Effector memory CD8-positive, alpha-beta T cell (primary cell): ENCODE data around the gene SOHLH1.

ENCODE experiments used
- ATAC-seq: fragments of 150-1000 bp; cut with Tn5 transposase; replicated peaks from 2 replicates; pipeline ENCODE4 v1.10.0; 2021; ENCODE audit warnings: mild to moderate bottlenecking, moderate library complexity
- DNase-seq, 3 experiments: peaks; one replicate each; pipeline ENCODE4 v3.0.0; 2021
- H3K27ac Mint-ChIP-seq, 2 donors: one replicate each; pipeline ENCODE4 v1.8.0; 2022; ENCODE audit warnings: mild to moderate bottlenecking in 2 of 2, mixed read lengths in 2 of 2, moderate library complexity in 2 of 2
- H3K27me3 Mint-ChIP-seq, 2 donors: one replicate each; pipeline ENCODE4 v1.8.0; 2022; ENCODE audit warnings: mixed read lengths in 2 of 2
- H3K36me3 Mint-ChIP-seq: one replicate; pipeline ENCODE4 v1.8.0; 2022; ENCODE audit warnings: mild to moderate bottlenecking, moderate library complexity, mixed read lengths; ENCODE audit not compliant: insufficient read depth
- H3K4me1 Mint-ChIP-seq, 2 donors: one replicate each; pipeline ENCODE4 v1.8.0; 2022; ENCODE audit warnings: low read depth in 2 of 2, mixed read lengths in 2 of 2
- H3K4me3 Mint-ChIP-seq, 2 donors: one replicate each; pipeline ENCODE4 v1.8.0; 2022; ENCODE audit warnings: mild to moderate bottlenecking in 2 of 2, mixed read lengths in 2 of 2, moderate library complexity in 2 of 2
- H3K9me3 Mint-ChIP-seq, 2 donors: one replicate each; pipeline ENCODE4 v1.8.0; 2022; ENCODE audit warnings: mixed read lengths in 2 of 2
- total RNA-seq, 9 experiments: gene quantifications; one replicate each; lab custom pipeline; 2026; lab: John Stamatoyannopoulos, UW

SOHLH1 gene
- total RNA-seq = 0 reads per million in 9 experiments

GRCh38 chr9:135699440-135699839, at the start of gene SOHLH1:
SOHLH1 (minus strand) TSS chr9:135699481; CDS start chr9:135699467, 14 bp downstream.
- Mint-ChIP-seq H3K4me3 (no peak within 1 kb of the TSS), H3K27me3 (peaks cover under 1 to 18% of the 10 kb centered on the region in 2 donors), H3K4me1 (no peaks in the 10 kb centered on the region), H3K27ac (no peak within 1 kb of the TSS), H3K36me3 (no peaks in the 10 kb centered on the region), H3K9me3 (no peaks in the 10 kb centered on the region)
- DNase-seq (no peak), ATAC-seq (no peak)

- Mint-ChIP-seq H3K27ac (no peak overlapping the region), H3K4me3 (no peak overlapping the region), H3K4me1 (no peaks in the 10 kb centered on the region), H3K27me3 (peaks cover 6 to 34% of the 10 kb centered on the region in 2 donors), H3K9me3 (no peaks in the 10 kb centered on the region), H3K36me3 (no peaks in the 10 kb centered on the region)
- DNase-seq (no peak), ATAC-seq (no peak)
These were observed 49.4 kb upstream of the SOHLH1 start for GRCh38 chr9:135748676-135749075.

GRCh38 chr9:135747311-135747710, 48.0 kb upstream of the SOHLH1 start:
- no peak overlapping the region for H3K27ac Mint-ChIP-seq
- no peaks in the 10 kb centered on the region for H3K36me3 Mint-ChIP-seq
- no peak for DNase-seq
- no peak overlapping the region for H3K4me3 Mint-ChIP-seq
- no peaks in the 10 kb centered on the region for H3K9me3 Mint-ChIP-seq
- no peak for ATAC-seq
- H3K4me1 Mint-ChIP-seq = no peaks in the 10 kb centered on the region
- peaks cover 6 to 31% of the 10 kb centered on the region in 2 donors for H3K27me3 Mint-ChIP-seq

- Mint-ChIP-seq H3K27ac (no peak overlapping the region), H3K27me3 (peaks cover under 1 to 25% of the 10 kb centered on the region in 2 donors), H3K4me1 (no peaks in the 10 kb centered on the region), H3K4me3 (no peak overlapping the region), H3K36me3 (no peaks in the 10 kb centered on the region), H3K9me3 (no peaks in the 10 kb centered on the region)
- DNase-seq = no peak
- no peak for ATAC-seq
These were observed 47.3 kb upstream of the SOHLH1 start for GRCh38 chr9:135746565-135746964.

- Mint-ChIP-seq H3K4me1 (no peaks in the 10 kb centered on the region), H3K4me3 (no peak overlapping the region), H3K9me3 (no peaks in the 10 kb centered on the region), H3K27ac (no peak overlapping the region), H3K27me3 (peaks cover 0 to 28% of the 10 kb centered on the region in 2 donors), H3K36me3 (no peaks in the 10 kb centered on the region)
- no peak for ATAC-seq
- DNase-seq = no peak
These were observed 46.5 kb upstream of the SOHLH1 start for GRCh38 chr9:135745686-135746324.

- Mint-ChIP-seq H3K27ac (no peak overlapping the region), H3K4me3 (no peak overlapping the region), H3K9me3 (no peaks in the 10 kb centered on the region), H3K36me3 (no peaks in the 10 kb centered on the region), H3K4me1 (no peaks in the 10 kb centered on the region), H3K27me3 (peaks cover under 1 to 31% of the 10 kb centered on the region in 2 donors)
- no peak for DNase-seq
- no peak for ATAC-seq
These were observed 45.9 kb upstream of the SOHLH1 start for GRCh38 chr9:135745189-135745588.

- Mint-ChIP-seq H3K27me3 (peaks cover 7 to 38% of the 10 kb centered on the region in 2 donors), H3K36me3 (no peaks in the 10 kb centered on the region), H3K27ac (no peak overlapping the region), H3K4me1 (no peaks in the 10 kb centered on the region), H3K9me3 (no peaks in the 10 kb centered on the region), H3K4me3 (no peak overlapping the region)
- ATAC-seq (no peak), DNase-seq (no peak)
These were observed 45.2 kb upstream of the SOHLH1 start for GRCh38 chr9:135744333-135745070.

- H3K9me3 Mint-ChIP-seq = no peaks in the 10 kb centered on the region
- no peaks in the 10 kb centered on the region for H3K4me1 Mint-ChIP-seq
- ATAC-seq (no peak), DNase-seq (no peak)
- no peak overlapping the region for H3K27ac Mint-ChIP-seq
- peaks cover 14 to 45% of the 10 kb centered on the region in 2 donors for H3K27me3 Mint-ChIP-seq
- no peaks in the 10 kb centered on the region for H3K36me3 Mint-ChIP-seq
- no peak overlapping the region for H3K4me3 Mint-ChIP-seq
These were observed 44.5 kb upstream of the SOHLH1 start for GRCh38 chr9:135743546-135744332.

- Mint-ChIP-seq H3K4me3 (no peak overlapping the region), H3K4me1 (no peaks in the 10 kb centered on the region), H3K9me3 (no peaks in the 10 kb centered on the region), H3K27ac (no peak overlapping the region), H3K27me3 (peaks cover 14 to 53% of the 10 kb centered on the region in 2 donors), H3K36me3 (no peaks in the 10 kb centered on the region)
- no peak for DNase-seq
- ATAC-seq = no peak
These were observed 43.7 kb upstream of the SOHLH1 start for GRCh38 chr9:135743021-135743420.

- H3K36me3 Mint-ChIP-seq = no peaks in the 10 kb centered on the region
- no peak overlapping the region for H3K27ac Mint-ChIP-seq
- H3K27me3 Mint-ChIP-seq = peaks cover 19 to 57% of the 10 kb centered on the region in 2 donors
- peaks cover 0 to 2% of the 10 kb centered on the region in 2 donors for H3K4me1 Mint-ChIP-seq
- no peak overlapping the region for H3K4me3 Mint-ChIP-seq
- H3K9me3 Mint-ChIP-seq = no peaks in the 10 kb centered on the region
- DNase-seq = no peak
- ATAC-seq = no peak
These were observed 42.3 kb upstream of the SOHLH1 start for GRCh38 chr9:135741276-135742219.

GRCh38 chr9:135739271-135740220, 40.3 kb upstream of the SOHLH1 start:
- DNase-seq (no peak), ATAC-seq (no peak)
- H3K9me3 Mint-ChIP-seq = no peaks in the 10 kb centered on the region
- peaks cover 0 to 2% of the 10 kb centered on the region in 2 donors for H3K4me1 Mint-ChIP-seq
- H3K27me3 Mint-ChIP-seq = peaks cover 19 to 57% of the 10 kb centered on the region in 2 donors
- H3K27ac Mint-ChIP-seq = no peak overlapping the region
- no peaks in the 10 kb centered on the region for H3K36me3 Mint-ChIP-seq
- no peak overlapping the region for H3K4me3 Mint-ChIP-seq
